ENCODE results near the gene PCDH18.

DNA sequence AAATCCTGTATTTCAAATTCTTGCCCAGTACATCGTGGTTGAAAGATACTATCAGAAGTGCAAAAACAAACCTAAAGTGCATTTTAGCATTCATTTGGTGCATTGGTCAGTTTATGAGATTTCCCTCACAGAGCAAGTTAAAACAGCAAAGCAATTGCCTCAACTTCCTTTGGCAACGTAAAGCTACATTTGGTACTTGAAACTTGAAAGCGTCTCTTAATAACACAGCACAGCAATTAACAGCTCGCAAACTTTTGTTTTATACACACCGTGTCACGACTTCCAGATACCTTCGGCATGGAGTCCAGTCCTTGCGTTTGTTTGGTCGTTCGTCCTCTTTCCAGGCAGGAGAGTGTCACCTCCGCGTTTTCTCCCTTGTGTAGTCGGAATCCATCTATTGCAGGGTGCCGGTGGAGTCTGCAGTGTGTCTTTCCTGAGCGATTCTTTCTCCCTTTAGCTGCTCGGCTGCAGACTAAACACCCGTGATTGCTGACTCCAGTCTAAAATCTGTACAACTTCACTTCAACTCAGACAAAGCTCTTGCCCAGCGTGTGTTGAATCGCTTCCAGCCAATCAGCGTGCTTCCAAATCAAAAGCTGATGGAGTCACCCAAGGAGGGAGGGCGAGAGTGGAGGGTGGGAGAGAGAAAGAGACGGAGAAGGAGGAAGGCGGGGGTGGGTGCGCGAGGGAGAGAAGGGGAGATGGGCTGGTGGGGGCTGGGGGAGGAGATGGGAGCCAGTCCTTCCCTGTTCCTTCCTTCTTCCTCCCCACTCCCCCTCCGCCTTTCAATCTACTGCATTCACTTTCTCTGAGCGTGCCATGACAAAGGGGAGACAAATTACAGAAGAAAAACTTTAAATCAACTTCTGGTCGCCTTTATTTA lies at the start of gene PCDH18:
- TF ChIP-seq, protein P1, sequence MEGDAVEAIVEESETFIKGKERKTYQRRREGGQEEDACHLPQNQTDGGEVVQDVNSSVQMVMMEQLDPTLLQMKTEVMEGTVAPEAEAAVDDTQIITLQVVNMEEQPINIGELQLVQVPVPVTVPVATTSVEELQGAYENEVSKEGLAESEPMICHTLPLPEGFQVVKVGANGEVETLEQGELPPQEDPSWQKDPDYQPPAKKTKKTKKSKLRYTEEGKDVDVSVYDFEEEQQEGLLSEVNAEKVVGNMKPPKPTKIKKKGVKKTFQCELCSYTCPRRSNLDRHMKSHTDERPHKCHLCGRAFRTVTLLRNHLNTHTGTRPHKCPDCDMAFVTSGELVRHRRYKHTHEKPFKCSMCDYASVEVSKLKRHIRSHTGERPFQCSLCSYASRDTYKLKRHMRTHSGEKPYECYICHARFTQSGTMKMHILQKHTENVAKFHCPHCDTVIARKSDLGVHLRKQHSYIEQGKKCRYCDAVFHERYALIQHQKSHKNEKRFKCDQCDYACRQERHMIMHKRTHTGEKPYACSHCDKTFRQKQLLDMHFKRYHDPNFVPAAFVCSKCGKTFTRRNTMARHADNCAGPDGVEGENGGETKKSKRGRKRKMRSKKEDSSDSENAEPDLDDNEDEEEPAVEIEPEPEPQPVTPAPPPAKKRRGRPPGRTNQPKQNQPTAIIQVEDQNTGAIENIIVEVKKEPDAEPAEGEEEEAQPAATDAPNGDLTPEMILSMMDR (IDR thresholded peaks at IDR 0.05): no peak
- no peak for TF ChIP-seq POLR2A (IDR thresholded peaks at IDR 0.05)
